NCI-H1048 (cell line): ENCODE data around the gene ZBTB48.
"Not testable (repeated sequence)": the region's sequence is repeated elsewhere in the genome, so short reads cannot be mapped to it uniquely, and the experiment has no call there.

Experiments used
- DNase-seq: peaks from one replicate; lab custom pipeline; 2025; lab: John Stamatoyannopoulos, UW

Gene ZBTB48

DNA sequence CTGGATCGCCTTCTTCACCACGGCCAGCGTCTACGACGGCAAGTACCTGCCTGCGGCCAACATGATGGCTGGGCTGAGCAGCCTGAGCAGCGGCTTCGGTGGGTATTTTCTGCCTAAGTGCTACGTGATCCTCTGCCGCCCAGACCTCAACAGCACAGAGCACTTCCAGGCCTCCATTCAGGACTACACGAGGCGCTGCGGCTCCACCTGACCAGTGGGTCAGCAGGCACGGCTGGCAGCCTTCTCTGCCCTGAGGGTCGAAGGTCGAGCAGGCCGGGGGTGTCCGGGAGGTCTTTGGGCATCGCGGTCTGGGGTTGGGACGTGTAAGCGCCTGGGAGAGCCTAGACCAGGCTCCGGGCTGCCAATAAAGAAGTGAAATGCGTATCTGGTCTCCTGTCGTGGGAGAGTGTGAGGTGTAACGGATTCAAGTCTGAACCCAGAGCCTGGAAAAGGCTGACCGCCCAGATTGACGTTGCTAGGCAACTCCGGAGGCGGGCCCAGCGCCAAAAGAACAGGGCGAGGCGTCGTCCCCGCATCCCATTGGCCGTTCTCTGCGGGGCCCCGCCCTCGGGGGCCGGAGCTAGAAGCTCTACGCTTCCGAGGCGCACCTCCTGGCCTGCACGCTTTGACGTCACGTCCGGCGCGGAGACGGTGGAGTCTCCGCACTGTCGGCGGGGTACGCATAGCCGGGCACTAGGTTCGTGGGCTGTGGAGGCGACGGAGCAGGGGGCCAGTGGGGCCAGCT, at the start of gene ZBTB48:
TSS of gene ZBTB48 (plus strand) at position 621 of the 745 bp plus-strand sequence. CDS start 616 bp downstream, outside the sequence.
- DNase-seq, result peak; percentile 96

DNA sequence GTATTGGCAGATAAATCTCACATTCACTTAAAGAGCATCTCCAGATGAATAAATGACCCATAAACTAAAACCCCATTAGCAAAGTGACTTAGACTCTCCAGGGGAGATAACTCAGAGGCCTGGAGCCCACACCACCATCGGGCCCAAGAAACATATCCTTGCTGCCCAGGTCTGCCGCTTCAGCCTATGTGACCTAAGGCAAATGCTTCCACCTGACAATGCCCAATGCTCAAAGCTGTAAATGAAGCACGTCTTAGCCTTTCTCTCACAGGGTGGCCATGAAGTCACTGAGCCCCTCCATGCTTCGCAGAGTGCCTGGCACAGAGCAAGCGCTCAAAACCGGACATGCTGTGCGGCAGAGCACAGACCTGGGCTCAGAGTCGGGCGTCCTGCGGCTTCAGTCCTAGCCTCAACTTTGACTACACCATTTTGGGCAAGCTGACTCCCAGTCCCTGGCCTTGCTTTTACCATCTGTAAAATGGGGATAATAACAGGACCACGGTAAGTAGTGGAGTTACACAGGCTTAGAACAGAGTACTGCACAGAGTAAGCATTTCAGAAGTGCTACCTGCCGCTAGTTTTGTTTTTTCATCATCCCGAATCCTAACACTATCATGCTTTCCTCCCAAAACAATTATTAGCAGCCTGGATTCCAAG, 49.2 kb upstream of the ZBTB48 start:
- DNase-seq, result no peak

DNA sequence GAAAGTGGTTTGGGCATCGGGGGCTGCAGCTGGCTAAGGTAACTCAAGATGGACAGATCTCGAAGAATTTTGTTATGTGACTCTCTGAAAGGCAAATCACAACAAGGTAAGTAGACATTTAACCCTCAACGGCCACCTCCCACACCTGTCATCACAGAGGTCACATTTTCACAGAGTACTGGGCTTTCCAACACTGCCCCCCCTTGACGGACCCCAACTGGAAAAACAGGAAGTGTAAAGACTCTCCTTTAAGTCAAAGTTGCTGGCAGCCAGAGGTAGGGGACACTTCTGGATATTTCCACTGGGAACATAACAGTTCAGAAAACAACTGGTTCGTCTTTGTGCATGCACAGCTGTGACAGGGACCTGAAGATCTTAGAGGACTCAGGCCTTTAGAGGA, 47.8 kb upstream of the ZBTB48 start:
- no peak for DNase-seq

- DNase-seq, result no peak
Measured at GRCh38 chr1:6534248-6534822, 45.5 kb upstream of the ZBTB48 start.

DNA sequence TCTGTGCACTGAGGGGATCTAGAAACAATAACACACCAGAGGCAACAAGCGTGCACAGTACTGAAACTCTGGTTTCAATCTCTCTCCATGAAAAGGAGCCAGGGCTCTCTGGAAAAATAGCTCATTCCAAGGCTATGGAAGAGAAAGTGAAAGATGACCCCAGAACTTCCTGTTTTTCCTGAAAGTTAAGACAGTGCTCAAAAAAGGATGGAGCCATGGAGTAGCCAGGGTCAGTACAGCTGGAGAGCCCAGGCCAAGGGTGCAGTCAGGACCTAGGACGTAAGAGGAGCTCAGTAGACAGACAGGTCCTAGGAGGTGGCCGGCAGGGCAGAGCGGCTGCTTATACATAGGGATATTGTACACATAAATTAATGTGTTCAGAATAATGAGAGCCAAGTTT, 44.6 kb upstream of the ZBTB48 start:
- DNase-seq, result no peak

DNA sequence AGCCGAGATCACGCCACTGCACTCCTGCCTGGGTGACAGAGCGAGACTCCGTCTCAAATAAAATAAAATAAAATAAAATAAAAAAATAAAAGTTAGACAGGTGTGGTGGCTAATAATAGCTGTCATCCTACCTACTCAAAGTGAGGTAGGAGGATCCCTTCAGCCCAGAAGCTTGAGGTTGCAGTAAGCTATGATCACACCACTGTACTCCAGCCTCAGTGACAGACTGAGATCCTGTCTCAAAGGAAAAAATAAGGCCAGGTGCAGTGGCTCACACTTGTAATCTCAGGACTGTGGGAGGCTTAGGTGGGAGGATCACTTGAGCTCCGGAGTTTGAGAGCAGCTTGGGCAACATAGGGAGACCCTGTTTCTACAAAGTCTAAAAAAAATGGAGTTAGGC, 43.5 kb upstream of the ZBTB48 start:
- no peak for DNase-seq

DNA sequence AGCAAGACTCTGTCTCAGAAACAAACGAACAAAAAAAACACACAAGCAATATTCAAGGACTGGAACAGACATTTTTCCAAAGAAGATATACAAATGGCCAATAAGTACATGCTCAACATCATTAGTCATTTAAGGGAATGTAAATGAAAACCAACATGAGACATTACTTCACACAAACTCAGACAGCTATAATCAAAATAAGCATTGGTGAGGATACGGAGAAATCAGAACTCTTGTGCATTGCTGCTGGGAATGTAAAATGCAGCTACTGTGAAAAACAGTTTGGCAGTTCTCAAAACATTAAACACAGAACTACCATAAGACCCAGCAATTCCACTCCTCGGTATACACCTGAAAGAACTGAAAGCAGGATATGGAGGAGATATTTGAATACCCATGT, 40.8 kb upstream of the ZBTB48 start:
- DNase-seq, result no peak

DNA sequence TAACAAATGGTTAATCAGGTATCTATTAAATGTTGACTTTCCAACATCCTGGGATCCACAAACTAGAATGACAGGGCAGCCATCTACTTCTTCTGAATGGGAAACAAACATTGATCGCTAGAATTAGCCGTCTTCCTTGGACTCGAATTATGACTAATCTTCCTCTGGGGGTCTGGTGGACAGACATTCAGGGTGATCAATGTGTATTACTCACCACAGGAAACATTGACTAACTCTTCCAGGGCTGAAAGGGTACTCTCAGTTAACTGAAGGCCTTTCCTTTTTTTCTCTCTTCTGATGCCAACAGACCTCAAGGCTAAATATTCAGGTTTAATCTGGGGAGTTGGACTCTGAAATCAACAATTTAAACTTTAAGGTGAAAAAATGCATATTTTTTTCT, 35.0 kb upstream of the ZBTB48 start:
- no peak for DNase-seq

DNA sequence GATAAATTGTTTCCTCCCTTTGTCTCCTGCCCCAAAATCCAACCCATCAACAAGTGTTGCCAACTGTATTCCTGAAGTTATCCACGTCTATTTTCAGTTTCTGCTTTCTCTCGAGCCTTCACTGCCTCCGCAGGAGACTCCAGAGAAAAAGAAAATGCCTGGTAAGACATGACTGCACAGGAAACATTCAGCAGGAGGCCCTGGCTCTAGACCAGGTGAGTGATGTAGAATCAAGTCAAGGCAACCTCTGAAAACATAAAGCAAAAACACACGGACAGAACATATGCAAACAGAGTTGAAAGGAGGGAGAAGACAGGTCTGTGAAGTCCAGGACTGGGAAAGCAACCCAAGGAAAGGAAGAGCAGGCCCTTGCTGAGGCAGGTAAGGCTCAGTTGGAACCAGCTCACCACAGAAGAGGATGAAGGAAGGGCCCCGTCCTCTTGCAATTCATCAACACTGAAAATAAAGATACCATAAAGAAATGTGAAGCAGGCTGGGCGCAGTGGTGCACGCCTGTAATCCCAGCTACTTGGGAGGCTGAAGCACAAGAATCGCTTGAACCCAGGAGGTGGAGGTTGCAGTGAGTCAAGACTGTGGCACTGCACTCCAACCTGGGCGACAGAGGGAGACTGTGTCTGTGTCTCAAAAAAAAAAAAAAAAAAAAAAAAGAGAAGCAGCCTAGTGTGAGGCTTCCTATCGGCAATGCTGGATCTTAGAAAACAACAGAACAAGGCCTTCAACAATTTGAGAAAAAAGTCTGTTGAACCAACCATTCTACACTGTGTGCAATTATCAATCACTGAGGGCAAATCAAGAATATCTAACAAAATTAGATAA, 34.3 kb upstream of the ZBTB48 start:
- DNase-seq, result no peak

DNA sequence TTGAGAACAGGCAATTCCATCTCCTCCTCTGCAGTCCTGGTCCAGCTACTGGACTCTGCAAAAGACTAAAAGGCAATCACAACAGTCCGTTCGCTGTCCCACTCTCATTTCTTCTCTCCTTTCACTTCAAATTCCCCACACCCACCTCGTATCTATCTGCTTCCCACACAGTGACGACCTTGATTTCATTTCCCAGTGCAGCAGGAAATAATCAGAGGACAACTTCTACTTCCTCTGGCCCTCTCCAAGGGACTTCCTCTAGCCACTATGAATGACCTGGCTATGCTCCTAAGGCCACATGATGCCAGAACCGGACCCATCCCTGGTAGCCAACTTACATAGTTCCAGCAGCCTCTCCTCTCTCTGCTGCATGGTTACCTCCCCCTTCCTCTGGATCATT, 33.5 kb upstream of the ZBTB48 start:
- no peak for DNase-seq

DNA sequence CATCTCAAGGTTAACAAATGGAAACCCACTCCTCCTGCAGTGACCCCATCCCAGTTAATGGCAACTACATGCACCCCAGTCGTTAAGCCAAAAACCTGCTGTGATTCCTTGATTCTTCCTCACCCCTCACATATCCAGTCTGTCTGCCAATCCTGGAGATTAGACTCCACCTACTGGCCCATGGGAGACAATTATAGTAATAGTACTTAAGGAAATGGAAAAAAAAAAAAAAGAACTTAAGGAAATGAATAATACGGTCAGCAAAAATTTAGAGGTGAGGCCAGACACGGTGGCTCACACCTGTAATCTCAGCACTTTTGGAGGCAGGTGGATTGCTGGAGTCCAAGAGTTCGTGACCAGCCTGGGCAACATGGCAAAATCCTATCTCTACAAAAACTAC, 32.5 kb upstream of the ZBTB48 start:
- DNase-seq, result no peak

DNA sequence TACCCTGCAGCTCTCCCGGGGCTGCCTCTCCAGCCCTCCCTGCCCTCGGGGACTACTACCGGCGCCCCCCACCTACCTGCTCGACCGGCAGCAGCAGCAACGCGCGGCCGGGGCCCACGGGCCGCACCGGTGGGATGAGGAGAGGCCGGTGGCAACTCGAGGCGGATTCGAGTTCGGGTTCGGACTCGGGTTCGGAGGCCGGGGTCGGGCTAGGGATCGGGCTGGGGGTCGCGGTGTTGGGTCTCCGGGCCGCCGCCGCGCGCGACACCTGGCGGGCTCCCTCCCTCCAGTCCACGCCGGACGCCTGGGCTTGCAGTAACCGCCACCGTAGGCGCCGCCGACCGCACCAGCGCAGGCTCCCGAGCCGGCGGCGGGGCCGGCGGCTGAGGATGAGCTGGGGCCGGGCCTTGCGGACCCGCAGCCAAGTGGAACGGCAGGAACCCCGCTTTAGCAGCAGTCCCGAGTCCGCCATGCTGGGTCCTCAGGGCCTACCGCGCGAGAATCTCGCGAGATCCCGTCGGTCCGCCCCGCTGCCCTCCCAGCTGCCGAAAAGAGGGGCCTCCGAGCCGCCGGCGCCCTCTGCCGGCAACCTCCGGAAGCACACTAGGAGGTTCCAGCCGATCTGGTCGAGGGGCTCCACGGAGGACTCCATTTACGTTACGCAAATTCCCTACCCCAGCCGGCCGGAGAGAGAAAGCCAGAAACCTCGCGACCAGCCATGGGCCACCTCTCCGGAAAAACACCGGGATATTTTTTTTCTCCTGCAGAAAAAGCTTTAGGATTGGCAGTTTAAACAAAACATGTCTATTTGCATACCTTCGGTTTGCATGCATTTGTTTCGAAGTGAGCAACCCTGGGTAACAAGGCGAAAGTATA, 25.5 kb upstream of the ZBTB48 start, which contains the start of gene NOL9:
TSS of gene NOL9 (minus strand) at position 483 of the 876 bp plus-strand sequence. CDS start at position 472, 11 bp downstream.
- DNase-seq, result peak; percentile 89

DNA sequence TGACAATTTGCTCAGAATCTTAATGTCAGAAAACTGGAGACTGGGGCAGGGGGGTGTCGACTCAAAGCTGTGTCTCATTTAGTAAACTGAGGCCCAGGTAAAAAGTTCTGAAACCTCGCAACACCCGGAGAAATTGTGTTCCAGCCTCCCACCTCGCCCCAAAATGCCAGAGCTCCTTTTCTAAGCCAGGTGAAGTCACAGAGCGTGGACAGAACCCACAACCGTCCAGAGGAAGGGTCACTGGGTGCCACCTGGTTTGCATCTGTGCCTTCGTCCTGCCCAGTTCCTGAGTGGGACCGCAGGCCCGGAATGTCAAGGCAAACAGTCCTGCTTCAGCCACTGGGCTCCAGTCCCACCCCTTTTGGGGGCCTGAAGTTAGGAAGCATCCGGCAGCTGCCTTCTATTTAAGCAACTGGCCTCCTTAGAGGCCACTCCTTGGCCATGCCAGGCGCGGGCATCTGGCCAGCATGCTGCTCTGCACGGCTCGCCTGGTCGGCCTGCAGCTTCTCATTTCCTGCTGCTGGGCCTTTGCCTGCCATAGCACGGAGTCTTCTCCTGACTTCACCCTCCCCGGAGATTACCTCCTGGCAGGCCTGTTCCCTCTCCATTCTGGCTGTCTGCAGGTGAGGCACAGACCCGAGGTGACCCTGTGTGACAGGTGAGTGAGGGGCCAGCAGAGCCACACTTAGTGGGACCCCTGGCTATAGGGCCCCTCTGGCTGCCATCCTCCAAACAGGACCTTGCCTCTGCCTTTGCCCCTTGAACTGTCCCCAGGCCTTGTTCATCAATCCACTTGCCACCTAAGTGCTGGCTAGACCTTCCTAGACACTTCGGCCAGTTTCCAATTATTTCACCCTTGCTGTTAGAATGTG, 24.7 kb upstream of the ZBTB48 start, which contains the start of gene TAS1R1:
TSS of gene TAS1R1 (plus strand) at position 401 of the 872 bp plus-strand sequence. CDS start at position 468, 67 bp downstream.
- no peak for DNase-seq

- no peak for DNase-seq
Measured at GRCh38 chr1:6557597-6557996, 22.2 kb upstream of the ZBTB48 start.

- DNase-seq, result not testable (repeated sequence)
Measured at GRCh38 chr1:6559161-6559560, 20.6 kb upstream of the ZBTB48 start.

DNA sequence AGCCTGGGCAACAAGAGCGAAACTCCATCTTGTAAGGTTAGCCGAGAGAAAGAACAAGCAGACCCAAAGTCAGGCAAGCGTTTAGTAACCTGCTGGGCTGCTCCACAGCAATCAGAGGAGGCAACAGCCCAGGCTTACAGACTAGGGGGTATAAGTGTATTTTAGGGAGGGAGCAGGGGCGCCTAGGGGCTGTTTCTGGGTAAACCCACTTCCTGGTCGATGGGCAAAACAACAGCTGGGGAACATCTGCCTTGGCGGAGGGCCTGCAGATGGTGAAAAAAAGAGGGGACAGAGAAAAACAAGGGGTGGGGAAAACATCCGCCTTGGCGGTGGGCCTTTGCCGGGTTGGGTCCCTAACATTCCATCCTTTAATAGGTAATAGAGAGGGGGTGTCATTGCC, 19.5 kb upstream of the ZBTB48 start:
- no peak for DNase-seq

DNA sequence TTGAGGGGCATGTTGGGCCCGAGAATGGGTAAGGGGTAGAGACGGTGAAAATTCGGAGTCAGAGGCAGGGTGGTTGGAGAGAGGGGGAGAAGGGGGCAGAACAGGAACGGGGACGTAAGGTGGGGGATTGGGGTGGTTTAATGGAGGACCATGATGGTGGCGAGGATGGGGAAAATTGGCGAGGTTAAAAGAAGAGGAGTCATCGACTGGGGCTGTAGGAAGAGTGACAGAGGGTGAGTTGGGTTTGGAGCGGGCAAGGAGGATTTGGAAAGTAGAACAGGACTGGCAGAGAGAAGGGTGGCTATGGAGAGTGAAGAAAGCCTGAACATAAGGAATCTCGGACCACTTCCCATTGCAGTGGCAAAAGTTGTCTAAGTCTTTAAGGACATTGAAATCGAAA, 10.8 kb upstream of the ZBTB48 start:
- no peak for DNase-seq

DNA sequence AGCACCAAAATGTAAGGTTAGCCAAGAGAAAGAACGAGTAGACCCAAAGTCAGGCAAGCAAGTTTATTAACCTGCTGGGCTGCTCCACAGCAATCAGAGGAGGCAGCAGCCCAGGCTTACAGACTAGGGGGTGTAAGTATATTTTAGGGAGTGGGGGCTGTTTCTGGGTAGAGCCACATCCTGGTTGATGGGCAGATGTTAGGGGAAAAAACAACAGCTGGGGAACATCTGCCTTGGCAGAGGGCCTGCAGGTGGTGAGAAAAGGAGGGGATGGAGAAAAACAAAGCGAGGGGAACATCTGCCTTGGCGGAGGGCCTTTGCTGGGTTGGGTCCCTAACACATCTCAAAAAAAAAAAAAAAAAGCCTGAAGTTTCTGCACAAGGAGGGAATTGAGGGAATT, 9.7 kb upstream of the ZBTB48 start:
- DNase-seq, result no peak

GRCh38 chr1:6570987-6571386, 8.8 kb upstream of the ZBTB48 start:
- DNase-seq, result no peak
